Head of caudate nucleus (tissue), 42 donors: ENCODE results near the gene FAM209A.
A peak's percentile ranks its signal among the peaks of the same experiment; 100 is the strongest.
"Not testable (repeated sequence)": the region's sequence is repeated elsewhere in the genome, so short reads cannot be mapped to it uniquely, and the experiment has no call there.

Source experiments
- DNase-seq, 42 donors: peaks; one replicate each; pipeline versions ENCODE4 v3.0.0 to v3.0.0-alpha.2; 2020 to 2021; ENCODE audit warnings: mixed read lengths in 7 of 42
- intact Hi-C: fragments of 100-400 bp; cut with DNase I; formaldehyde crosslinking; loops from one replicate; pipeline ENCODE4 v1.15.0; 2022

Gene FAM209A

DNA sequence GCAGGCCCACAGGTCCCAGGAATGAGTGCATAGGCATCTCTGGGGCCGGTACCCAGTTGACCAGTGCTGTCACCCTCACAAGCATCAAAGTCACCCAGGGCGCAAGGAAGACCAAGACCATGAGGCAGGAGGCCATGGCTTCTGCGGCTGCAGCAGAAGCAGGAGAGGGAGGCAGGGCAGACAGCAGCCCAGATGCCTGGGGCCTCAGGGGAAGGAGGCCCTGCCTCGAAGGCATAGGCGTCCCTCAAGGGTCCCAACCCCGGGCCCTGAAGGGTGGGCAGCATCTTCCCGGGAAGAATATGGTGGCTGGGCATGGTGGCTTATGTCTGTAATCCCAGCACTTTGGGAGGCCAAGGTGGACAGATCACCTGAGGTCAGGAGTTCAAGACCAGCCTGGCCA lies 3.0 kb downstream of the FAM209A start:
- no peak for DNase-seq
- intact Hi-C loops, result no loop called here

- intact Hi-C loops, DNase-seq: not testable (repeated sequence)
These were observed 8.4 kb downstream of the FAM209A start, which contains the start of gene FAM209B for GRCh38 chr20:56532946-56533345. Gene FAM209B (plus strand): TSS chr20:56533246. CDS start chr20:56533342, 96 bp downstream.

DNA sequence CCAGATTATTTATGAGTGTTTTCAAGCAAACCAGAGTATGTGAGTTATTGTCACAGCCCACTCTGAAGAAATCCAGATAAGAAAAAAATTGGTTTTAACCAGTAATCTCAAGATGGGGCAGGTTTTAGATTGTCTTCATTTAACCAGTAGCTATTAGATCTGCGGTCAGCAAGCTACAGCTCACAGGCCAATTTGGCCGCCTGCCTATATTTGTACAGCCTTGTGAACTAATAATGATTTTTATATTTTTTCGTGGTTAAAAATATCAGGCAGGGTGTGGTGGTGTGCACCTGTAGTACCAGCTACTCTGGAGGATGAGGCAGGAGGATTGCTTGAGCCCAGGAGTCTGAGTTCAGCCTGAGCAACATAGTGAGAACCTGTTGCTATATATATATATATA lies 13.5 kb downstream of the FAM209A start:
- no peak for DNase-seq
- intact Hi-C loops, result no loop called here

DNA sequence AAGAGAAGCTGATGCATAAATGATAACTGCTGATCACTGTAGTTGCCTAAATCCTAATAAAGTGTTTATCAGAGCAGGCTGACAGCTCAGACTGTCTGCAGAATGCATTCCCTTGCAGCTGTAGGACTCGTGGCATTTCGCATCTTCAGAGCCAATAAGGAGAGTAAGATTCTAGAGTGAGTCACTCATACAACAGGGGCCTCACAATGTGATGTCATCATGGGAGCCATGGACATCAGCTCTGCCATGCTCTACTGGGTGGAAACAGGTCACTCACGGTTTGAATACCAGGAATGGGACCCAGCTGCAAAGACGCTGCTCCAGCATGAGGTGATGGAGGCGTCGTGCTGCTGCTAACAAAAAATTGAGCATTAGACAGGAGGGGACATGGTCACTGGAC lies 15.9 kb downstream of the FAM209A start:
- no peak for DNase-seq
- intact Hi-C loops, result no loop called here

GRCh38 chr20:56542489-56543030 lies 18.0 kb downstream of the FAM209A start:
- DNase-seq, result no peak
- intact Hi-C loops, result no loop called here

DNA sequence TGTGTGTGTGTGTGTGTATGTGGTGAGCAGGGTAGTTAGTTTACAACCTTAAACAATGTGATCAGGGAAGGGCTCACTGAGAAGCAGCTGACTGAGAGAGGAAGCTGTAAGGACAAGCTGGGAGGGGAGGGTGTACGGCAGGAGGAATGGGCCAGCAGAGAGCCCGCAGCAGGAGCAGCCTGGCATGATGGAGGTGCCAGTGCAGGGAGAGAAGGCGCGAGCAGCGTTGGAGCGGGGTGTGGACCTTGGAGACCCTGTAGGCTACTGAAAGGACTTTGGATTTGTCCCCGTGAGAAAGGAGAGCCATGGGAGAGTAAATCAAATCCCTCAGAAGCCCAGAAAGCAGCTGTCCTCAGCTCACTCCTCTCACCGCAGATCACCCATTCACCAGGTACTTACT lies 27.0 kb downstream of the FAM209A start:
- DNase-seq, result peak in 1 of 42 donors; percentile 26
- intact Hi-C loops, result loop anchor here (10.0 kb wide), 2 partner anchors 513 to 793 kb away; no protein-coding TSS in a partner anchor

DNA sequence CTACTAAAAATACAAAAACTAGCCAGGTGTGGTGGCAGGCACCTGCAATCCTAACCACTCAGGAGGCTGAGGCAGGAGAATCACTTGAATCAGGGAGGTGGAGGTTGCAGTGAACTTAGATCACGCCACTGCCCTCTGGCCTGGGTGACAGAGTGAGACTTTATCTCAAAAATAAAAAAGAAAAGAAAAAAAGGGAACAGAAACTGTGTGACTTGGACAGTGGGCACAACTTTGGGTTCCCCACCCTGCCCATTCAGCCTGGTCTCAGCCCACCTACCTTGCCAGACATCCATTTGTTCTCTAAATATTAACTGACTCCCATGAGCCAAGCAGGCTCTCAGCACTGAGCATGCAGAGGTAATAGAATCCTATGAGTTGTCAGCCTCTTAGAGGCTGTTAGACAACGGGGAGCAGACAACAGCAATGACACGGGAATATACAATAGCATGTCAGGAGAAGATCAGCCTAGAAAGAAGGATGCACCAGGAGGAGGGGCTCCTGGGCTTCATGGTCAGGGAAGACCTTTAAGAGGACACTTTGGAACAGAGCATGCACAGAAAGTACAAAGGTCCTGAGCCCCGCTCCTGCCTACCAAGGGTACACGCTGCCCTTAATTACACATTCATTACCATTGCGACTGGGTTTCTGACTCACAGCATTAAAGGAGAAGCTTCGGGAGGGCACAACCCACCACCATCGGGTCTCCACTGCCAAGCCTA lies 28.5 kb downstream of the FAM209A start:
- no peak for DNase-seq
- intact Hi-C loops, result loop anchor here (10.0 kb wide), 2 partner anchors 512 to 792 kb away; no protein-coding TSS in a partner anchor

DNA sequence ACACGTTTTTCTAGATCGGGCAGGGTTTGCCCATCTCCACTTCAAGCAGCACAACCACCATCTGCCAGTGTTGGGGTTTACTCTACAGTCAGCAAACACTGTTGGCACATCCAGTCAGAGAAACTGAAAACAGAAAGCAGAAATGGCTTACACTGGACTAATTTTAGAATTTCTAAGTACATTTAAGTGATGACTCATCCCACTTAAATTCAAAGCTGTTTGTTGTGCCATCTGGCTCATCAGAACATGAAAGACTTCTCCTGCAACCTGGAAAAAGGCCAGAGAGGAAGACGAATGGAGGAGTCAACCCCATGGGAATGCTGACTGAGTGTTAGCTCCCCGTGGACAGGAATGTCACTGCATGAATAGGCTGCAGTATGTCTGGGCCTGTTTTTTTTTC lies 30.3 kb downstream of the FAM209A start:
- DNase-seq, result peak in 25 of 42 donors; percentile 4 to 81 (median 35)
- intact Hi-C loops, result loop anchor here (10.0 kb wide), 2 partner anchors 510 to 790 kb away; no protein-coding TSS in a partner anchor

DNA sequence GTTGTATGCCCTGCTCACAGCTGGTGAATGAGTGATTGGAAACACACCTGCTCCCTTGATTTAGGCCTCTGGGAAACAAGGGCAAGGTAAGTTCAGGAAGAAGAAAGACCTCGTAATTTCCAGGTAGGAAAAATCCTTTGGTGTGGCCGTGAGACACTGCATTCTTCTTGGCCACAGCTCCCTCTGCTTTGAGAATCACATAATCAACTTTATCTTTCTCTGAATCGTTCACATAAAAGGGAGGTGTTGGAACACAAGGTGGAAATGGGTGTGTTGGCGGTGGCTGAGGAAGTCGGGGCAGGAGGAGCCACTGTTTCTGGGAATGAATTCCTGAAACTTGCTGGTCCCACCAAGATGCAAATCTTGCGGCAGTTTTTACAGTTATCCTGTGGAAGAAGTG lies 34.4 kb downstream of the FAM209A start:
- intact Hi-C loops, result loop anchor here (10.0 kb wide), 2 partner anchors 506 to 786 kb away; no protein-coding TSS in a partner anchor
- DNase-seq, result no peak

GRCh38 chr20:56564526-56564925 lies 40.0 kb downstream of the FAM209A start:
- intact Hi-C loops, DNase-seq: not testable (repeated sequence)

DNA sequence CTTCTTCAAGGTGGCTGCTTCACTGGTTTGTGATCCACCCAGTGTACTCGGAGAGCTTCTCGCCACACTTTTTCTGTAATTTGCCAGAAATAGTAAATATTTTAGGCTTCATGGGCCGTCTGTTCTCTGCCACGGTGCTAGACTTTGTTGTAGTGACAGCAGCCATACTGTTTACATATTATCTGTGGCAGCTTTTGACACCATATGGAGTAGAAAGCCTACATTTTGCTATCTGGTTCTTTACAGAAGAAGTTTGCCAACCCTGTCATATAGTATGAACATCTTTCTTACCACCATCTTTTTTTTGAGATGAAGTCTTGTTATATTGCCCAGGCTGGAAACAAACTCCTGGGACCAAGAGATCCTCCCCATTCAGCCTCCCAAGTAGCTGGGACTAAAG lies 41.0 kb downstream of the FAM209A start:
- intact Hi-C loops, result no loop called here
- no peak for DNase-seq

DNA sequence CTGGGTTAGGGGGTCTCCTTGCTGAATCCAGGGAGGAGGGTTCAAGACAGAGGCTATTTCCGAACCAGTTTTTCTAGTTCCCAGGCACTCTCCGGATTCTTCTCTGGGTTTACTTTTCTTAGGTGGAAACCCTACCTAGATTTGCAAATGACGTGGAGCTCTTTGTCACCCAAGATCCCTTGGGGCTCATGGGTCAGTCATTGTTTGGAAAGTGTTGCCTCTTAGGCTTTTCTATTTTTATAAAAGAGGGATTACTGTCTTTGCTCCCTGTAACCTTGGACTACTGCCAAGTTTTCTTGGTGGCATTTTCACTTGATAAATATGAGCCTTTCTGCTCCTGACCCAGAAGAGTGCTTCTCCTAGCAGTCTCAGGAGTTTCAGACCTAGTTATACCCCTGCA lies 42.1 kb downstream of the FAM209A start:
- no peak for DNase-seq
- intact Hi-C loops, result no loop called here

GRCh38 chr20:56570832-56571231 lies 46.3 kb downstream of the FAM209A start:
- intact Hi-C loops, result no loop called here
- no peak for DNase-seq

DNA sequence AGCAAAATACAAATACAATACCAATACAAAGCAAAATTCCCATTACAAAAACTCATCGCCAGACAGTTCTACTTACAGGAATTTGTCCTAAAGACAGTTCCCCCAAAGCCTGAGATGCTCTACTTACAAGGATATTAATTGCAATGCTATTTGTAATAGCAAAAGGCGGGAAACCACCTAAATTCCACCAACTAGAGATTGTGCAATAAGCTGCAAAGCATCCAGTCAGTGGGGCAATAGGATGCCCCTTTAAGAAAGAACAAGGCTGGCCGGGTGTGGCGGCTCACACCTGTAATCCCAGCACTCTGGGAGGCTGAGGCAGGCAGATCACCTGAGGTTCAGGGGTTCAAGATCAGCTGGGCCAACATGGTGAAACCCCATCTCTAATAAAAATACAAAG lies 47.6 kb downstream of the FAM209A start:
- intact Hi-C loops, result no loop called here
- DNase-seq, result no peak

DNA sequence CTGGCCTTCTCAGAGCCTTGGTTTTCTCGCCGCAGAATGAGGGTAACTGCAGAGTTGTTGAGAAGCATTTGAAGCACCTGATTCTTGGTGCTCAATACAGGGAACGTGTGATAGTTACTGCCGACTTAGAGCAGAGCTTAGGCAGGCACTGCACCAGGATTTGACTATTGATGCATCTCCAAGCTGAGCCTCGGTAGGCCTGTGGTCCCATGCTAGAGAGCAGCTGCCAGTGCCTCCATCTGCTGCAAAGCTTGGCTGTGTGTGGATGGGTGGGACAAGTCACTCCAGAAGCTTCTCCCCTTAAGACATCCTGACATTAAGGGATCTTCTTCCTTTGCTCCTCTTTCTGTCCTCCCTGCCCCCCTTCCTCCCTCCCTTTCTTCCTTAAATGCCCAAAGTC lies 49.4 kb downstream of the FAM209A start:
- DNase-seq, result no peak
- intact Hi-C loops, result no loop called here

DNA sequence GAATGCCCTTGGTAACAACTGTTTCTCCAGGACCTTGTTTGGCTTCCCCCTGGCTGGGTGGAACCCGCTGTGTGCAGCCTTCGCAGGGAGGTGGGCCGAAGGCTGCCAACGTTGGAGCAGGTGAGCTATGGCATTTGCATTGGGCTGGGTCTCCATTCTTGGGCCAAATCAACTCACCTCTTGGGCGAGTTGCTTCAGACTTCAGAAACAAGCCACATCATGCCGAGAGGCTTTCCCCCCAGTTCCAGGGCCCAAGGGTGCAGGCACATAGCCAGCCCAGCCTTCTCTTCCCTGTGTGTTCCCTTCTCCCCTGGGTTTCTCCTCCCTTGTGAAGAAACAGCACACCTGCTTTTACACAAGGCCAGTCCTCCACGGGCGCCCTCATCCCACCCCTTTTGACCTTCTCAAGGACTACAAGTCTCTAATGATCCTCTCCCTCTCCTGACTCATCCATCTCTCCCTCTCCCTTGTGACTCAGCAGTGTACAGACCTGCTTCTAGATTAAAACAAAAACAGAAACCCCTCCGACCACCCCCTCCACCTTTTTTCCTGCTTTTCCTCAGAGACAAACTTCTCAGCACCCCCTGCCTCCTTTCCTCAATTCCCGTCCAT lies 50.1 kb downstream of the FAM209A start:
- intact Hi-C loops, result no loop called here
- no peak for DNase-seq

GRCh38 chr20:56575157-56575556 lies 50.6 kb downstream of the FAM209A start:
- DNase-seq, result no peak

More at GRCh38 chr20:56575157-56575556, 50.6 kb downstream of the FAM209A start:
- intact Hi-C loops, result no loop called here
